T follicular helper cell (primary cell): Measurements from ENCODE around the gene ANAPC7.
A peak's percentile ranks its signal among the peaks of the same experiment; 100 is the strongest.
"Not testable (repeated sequence)": the region's sequence is repeated elsewhere in the genome, so short reads cannot be mapped to it uniquely, and the experiment has no call there.

Experiments used
- DNase-seq: peaks from one replicate; pipeline ENCODE4 v3.0.0-alpha.2; 2020; ENCODE audit warnings: low read depth
- total RNA-seq, 2 experiments: gene quantifications; one replicate each; lab custom pipeline; 2026; lab: John Stamatoyannopoulos, UW

The ANAPC7 gene, protein sequence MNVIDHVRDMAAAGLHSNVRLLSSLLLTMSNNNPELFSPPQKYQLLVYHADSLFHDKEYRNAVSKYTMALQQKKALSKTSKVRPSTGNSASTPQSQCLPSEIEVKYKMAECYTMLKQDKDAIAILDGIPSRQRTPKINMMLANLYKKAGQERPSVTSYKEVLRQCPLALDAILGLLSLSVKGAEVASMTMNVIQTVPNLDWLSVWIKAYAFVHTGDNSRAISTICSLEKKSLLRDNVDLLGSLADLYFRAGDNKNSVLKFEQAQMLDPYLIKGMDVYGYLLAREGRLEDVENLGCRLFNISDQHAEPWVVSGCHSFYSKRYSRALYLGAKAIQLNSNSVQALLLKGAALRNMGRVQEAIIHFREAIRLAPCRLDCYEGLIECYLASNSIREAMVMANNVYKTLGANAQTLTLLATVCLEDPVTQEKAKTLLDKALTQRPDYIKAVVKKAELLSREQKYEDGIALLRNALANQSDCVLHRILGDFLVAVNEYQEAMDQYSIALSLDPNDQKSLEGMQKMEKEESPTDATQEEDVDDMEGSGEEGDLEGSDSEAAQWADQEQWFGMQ
- 49.9 to 56.5 reads per million in 2 experiments for total RNA-seq

DNA sequence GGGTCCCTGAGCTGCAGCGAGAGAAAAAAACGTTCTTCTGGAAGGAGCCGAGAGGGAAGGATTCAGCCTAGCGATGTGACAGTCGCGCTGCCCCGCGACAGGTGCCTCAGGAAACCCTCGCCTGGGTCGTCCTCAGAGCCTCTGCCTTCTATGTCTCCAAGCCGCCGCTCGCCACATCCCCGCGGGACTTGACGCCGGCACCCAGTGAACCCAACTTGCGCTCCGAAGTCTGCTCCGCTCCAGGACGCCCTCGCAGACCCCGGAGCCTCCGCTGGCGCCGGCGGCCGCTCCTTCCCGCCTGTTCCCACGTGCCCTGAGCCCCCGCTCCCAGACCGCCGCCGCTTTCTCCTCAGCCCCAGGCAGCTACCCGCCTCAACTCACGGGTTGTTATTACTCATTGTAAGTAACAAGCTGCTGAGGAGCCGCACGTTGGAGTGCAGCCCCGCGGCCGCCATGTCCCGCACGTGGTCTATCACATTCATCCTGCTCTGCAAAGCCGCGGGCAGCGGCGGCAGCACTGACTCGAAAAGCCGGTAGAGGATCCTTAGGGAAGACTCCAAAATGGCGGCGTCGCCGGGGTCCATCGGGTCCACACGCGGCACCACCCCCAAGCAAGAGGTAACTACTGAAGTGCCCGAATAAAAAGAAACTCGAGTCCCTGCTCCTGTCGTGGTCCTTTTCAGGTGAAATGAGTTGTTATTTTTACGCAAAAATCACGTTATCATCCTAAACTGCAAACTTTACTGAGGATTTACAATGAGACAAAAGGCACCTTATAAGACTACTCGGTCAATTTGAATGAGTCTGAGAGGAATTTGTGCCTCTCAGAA, at the start of gene ANAPC7:
TSS of gene ANAPC7 (minus strand) at position 563 of the 830 bp plus-strand sequence. CDS start at position 482, 81 bp downstream.
- peak; percentile 82 for DNase-seq

DNA sequence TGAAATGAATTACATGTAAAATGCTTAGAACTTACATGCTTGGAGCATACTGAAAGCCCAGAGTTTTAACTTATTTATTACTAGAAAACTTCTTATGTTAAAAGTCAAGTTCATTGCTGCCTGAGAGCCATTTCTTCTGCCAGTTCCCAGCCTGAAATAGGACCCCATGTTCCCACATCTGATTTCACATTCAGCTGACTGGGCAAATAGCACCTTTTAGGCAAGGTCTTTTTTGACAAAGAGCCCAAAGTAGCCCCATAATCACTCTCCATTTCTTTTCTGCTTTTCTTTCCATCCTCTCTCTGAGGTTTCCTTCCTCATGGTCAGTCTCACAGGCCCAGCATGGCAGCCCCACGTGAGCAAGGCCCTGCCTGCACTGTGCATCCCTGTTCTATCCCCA, 47.8 kb upstream of the ANAPC7 start:
- no peak for DNase-seq

DNA sequence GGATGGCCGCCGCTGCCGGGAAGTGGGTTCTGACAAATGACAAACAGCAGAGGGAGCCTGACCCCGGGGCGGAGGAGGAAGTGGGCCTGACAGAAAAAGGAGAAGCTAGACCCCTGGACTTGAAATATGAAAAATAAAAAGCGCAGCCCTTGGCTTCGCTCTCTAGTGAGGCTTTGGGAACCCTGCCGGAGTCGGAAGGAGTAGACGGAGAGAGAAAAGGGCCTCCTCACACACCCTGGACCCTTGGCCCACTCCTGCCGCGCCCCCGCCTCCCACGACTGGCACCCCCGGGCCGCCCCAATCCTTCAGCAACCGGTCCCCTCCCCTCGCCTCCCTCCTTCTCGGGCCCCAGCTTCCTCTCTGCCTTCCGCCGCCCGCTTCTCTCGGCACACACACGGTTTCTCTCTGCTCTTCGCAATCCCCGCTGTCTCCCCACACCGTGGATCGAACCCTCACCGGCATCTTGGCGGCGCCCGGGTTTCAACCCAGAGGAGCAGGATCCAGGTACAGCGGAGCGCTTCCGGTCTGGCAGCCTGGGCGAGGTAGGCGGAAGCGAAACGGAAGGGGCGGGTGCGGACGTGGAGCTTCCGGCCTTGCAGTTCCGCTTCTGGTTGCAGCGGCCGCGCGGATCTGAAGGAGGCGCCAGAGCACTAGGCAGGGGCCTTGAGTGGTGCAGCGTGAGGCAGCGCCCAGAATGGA, 46.4 kb upstream of the ANAPC7 start, which contains the start of gene ARPC3:
TSS of gene ARPC3 (minus strand) at position 539 of the 699 bp plus-strand sequence. CDS start at position 462, 77 bp downstream.
- peak; percentile 94 for DNase-seq

DNA sequence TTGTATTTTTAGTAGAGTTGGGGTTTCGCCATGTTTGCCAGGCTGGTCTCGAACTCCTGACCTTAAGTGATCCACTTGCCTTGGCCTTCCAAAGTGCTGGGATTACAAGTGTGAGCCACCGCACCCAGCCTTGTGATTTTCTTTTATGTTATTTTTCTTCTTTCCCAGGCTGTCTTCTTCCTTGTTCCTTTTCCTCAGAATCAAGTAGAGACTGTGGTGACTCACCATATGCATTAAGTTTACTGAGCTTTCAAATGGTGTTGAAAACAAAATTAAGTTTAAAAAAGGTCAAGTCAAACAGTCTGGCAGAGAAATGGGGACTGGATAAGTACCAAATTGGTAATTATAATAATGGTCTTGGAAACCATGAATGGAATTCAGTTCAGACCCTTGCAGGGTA, 40.9 kb upstream of the ANAPC7 start:
- no peak for DNase-seq

DNA sequence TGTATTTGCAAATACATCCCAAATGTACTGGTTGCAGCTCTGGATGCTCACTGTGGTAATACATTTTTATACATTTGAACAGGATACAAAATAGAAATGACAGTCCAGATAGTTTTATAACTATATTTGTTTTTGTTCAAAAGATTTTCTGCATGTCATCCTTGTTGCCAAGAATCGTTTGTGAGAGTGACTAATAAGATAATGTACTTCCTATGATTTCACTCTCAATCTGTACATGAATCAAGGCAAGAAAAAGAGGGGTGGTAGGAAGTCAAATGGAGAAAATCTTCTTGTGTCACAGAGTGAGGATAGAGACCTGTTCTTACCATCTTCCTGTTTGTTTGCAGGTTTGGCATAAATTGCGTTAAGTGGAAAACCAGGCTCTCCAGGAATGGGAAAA, 32.7 kb upstream of the ANAPC7 start:
- no peak for DNase-seq

DNA sequence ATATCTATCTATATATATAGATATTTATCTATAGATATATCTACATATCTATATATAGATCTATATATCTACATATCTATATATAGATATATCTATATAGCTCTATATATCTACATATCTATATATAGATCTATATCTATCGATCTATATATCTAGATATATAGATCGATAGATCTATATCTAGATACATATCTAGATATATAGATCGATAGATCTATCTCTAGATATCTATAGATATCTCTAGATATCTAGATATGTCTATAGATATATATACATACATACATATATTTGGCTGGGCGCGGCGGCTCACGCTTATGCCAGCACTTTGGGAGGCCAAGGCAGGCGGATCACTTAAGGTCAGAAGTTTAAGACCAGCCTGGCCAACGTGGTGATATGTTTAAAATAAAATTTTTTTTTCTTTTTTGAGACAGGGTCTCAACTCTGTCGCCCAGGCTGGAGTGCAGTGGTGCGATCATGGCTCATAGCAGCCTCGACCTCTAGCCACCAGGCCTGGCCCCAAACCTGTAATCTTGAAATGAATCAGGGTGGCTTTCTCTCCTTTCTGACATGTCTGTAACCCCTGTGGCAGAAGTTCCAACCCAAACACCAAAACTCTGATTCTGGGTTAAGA, 28.6 kb upstream of the ANAPC7 start:
- no peak for DNase-seq

DNA sequence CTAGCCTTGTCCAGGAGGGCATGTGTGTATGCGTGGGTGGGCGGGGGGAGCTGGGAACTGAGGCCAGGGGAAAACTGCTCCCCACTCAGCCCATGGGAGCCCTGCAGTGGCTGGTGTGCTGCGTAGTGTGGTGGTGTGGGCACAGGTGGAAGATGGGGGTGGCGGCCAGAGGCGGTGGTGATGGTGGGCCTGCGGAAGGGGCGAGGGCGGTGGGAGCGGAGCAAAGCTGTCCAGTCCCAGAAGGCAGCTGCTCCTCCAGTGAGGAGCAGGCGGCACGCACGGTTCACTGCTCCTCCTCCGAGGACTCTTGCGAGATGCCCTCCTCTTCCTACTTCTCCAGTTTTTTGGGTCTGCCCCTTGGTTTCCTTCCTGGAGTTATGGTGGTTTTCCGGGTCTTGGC, 26.2 kb upstream of the ANAPC7 start:
- not testable (repeated sequence) for DNase-seq

DNA sequence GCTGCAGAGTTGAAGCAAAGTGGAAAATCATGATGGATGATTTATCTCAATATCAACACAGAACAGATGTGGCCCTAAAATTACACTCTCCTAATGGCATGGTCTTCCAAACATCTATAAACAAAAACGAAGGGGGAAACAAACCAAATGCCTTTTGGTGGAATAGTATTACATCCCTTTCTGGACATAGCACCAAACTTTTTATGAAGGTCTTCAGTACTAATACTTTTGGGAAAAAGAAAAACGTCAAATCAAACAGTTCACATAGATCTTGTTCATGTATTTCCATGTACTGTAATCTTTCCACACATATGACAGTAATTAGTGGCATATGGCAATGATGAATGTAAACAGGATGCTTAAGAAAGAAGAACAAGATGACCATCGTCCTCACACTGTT, 22.9 kb upstream of the ANAPC7 start:
- DNase-seq: no peak

DNA sequence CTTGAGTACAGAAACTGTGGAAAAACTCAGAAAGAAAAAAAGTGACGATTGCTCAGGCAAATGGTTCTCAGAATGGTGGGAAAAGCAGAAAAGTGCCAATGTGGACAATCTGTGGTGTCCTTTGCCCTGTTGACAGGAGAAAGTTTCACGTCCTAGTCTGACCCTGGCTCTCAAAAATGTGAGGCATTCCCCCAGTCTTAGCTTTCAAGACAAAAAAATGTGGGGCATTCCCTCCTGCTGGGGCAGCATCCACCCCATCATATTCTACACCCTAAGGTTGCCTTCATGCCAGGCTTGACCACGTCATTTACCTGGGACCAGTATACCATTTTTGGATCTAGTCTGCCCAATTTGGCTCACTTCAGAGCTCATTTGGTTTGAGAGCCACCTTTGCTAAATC, 20.7 kb upstream of the ANAPC7 start:
- DNase-seq: no peak

DNA sequence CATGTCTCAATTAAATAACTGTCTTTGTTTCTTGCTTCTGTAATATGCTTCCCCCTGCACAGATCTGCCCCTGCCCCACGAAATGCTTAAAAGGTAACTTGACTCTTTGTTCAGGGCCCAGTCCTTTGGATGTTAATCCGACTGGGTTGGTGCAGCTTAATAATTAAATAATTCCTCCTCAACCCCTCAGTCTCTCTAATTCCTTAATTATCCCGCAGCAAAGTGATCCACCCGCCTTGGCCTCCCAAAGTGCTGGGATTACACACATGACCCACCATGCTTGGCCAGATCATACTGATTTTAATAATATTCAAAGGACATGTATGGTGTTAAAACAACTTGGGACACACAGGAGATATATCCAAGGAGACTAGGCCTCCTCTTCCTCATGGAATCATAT, 18.2 kb upstream of the ANAPC7 start:
- DNase-seq: no peak

DNA sequence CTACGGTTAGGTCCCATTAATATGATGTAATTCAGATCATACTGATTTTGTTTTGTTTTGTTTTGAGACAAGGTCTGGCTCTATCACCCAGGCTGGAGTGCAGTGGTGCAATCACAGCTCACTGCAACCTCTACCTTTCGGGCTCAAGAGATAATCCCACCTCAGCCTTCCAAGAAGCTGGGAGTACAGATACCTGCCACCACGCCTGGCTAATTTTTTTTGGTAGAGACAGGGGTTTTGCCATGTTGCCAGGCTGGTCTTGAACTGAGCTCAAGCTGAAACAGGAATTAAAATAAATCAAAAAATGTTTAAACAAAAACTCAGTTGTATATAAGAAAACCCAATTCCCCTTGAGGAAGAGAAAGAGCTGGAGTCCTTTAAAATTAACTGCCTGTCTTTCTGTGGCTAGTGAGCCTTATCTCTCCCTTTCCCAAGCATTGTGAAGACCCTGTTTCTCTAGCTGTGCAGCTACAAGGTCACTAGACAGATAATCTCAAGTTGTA, 17.7 kb upstream of the ANAPC7 start:
- no peak for DNase-seq

DNA sequence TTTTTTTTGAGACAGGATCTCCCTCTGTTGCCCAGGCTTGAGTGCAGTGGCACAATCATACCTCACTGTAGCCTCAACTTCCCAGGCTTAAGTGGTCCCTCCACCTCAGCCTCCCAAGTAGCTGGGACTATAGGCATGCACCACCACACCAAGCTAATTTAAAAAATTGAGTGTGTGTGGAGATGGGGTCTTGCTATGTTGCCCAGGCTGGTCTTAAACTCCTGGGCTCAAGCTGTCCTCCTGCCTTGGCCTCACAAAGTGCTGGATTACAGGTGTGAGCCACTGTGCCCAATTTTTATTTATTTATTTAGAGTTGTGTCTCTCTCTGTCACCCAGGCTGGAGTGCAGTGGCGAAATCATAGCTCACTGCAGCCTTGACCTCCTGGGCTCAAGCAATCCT, 17.1 kb upstream of the ANAPC7 start:
- not testable (repeated sequence) for DNase-seq

DNA sequence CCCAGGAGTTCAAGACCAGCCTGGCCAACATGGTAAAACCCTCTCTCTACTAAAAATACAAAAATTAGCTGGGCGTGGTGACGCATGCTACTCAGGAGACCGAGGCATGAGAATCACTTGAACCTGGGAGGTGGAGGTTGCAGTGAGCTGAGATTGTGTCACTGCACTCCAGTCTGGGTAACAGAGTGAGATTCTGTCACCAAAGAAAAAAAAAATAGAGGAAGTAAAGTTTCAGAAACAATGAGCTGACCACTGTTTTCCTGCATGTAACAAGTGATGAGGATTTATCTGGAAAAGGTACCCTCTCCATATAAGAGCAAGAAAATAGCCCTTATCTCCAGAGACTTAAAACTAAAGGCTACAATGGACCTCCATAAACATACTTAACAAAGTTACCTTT, 13.6 kb upstream of the ANAPC7 start:
- DNase-seq: not testable (repeated sequence)

DNA sequence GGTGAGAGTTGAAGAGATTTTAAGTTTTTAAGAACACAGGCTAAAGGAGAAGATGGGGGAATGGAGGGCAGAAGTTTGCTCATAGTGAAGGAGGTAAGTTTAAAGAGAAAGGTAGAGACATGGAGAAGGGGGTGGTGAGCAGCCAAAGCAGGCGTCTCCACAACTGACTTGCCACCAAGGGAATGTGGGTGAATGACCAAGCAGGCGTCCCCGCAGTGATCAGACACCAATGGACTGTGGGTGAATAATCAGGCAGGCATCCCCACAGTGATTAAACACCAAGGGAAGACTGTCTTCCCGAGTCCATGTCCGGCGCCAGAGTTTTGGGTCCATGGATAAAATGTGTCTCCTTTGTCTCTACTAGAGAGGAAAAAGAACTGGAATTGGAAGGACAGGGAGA, 6.6 kb upstream of the ANAPC7 start:
- not testable (repeated sequence) for DNase-seq

DNA sequence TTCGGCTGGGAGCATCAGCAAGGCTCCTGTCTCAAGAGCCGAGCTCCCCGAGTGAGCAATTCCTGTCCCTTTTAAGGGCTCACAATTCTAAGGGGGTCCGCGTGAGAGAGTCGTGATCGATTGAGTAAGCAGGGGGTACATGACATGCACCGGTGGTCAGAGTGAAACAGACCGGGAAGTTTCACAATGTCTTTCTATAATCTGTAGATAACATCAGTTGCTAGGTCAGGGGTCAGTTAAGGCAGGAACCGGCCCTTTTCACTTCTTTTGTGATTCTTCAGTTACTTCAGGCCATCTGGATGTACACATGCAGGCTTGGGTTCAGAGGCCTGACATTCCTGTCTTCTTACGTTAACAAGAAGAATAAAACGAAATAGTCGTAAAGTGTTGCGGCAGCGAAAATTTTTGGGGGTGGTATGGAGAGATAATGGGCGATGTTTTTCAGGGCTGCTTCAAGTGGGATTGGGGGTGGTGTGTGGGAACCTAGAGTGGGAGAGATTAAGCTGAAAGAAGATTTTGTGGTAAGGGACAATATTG, 1.7 kb upstream of the ANAPC7 start:
- not testable (repeated sequence) for DNase-seq

DNA sequence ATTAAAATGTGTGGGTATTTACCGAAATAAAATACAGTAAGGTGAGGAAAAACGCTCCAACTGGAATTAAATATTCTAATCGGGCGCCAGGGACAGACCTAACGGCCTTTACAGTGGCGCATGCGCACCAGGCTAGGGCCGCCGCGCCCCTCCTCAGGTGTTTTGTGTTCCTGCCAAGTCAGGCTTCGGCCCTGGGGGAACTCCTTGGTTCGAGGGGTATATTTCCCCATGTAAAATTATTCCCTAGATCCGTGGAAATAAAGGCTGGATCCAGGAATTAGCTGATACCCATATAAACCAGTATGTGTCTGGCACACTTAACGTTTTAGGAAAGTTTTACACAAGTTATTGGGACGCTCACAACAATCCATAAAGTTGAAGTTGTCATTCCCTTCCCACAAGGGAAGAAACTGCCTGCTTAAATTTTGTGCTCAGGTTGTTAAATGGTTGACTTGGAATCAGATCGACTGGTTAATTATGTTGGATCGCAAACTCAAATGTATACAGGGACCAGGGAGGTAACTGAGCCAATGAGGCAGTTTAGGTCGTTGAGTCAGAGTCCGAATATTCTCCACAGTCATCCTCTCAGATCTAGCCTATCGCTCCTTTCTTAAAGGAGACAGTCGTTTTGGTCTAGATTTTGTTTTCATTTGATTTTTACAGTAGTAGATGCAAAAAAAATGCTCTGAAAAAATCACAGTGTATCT, 621 bp upstream of the ANAPC7 start:
- DNase-seq: peak; percentile 73

DNA sequence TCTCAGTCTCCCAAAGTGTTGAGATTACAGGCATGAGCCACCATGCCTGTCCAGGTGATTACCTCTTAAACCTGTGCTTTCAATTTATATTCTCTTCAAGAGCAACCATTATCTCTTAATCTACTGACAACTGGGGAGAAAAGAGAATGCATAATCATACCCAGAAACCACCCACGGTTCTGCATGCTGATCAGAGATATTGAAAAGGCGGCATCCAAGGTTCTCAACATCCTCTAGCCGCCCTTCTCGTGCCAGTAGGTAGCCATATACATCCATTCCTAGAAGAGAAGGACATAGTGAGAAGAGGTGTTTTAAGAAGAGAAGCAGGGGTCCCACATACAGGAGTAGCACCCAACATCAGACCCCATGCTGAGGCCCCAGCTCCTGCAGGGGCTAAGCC, 20.8 kb downstream of the ANAPC7 start:
- no peak for DNase-seq

DNA sequence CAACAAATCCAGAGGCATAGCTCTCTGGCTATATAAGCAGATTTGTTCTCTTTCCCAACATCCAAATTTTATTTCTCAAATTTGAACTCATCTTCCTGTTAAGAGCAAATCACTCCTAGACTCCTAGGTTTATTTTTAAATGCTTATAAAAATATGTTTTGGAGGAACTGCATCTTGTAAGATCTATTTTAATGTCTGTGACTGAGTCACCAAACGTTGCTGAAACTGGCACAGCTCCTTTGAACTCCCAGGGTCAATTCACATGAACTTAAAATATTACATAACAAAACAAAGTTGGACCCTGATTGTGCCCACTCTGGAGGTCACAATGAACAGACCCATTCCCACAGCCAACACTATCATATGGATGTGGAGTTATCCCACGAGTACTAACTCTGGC, 23.9 kb downstream of the ANAPC7 start:
- no peak for DNase-seq

DNA sequence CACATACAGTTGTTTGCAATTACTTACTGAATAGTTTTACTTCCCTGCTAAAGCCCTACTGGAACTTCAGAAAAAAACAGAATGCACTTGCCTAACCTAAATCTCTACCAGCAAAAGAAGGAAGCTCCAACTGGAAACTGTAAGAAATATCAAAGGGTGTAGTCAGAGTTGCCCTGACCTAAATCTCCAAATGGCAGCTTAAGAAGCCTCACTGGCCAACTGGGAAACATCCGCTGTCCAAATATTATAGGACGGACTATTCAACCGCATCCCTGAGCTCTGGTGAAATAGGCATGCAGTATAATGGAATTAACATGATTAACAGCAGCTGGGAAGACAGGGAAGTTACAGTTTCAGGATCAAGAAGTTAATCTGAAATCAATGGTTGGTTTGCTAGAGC, 24.3 kb downstream of the ANAPC7 start:
- no peak for DNase-seq

DNA sequence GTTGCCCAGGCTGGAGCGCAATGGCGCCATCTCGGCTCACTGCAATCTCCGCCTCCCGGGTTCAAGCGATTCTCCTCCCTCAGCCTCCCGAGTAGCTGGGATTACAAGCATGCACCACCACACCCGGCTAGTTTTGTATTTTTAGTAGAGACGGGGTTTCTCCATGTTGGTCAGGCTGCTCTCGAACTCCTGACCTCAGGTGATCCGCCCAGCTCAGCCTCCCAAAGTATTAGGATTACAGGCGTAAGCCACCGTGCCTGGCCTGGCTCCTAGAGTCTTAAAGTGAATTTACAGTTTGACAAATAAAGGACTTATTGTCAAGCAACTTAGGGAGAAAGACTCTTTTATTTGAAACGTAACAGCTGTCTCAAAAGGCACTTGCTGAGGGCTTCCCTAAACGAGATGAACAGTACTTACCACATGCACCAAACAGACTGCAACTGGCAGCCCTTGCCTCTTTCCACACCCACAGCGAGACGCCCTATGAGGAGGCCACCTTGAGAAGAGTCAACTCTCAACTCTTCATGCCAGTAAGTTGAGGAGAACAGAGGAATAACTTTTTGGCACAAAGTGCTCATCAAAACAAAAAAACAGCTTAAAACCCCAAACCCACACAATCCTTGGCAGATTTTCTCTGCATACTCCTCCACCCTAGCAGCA, 25.2 kb downstream of the ANAPC7 start:
- not testable (repeated sequence) for DNase-seq
